Measurements from ENCODE around the gene PIGN. TPM values are rescaled to one million over a fixed set of nuclear protein-coding genes. Genes with fewer than 3 reads are reported as not detected.

PIGN gene
- total RNA-seq, 3 donors from 2014 or later = 29.5 to 40.4 (median 36.3) TPM

DNA sequence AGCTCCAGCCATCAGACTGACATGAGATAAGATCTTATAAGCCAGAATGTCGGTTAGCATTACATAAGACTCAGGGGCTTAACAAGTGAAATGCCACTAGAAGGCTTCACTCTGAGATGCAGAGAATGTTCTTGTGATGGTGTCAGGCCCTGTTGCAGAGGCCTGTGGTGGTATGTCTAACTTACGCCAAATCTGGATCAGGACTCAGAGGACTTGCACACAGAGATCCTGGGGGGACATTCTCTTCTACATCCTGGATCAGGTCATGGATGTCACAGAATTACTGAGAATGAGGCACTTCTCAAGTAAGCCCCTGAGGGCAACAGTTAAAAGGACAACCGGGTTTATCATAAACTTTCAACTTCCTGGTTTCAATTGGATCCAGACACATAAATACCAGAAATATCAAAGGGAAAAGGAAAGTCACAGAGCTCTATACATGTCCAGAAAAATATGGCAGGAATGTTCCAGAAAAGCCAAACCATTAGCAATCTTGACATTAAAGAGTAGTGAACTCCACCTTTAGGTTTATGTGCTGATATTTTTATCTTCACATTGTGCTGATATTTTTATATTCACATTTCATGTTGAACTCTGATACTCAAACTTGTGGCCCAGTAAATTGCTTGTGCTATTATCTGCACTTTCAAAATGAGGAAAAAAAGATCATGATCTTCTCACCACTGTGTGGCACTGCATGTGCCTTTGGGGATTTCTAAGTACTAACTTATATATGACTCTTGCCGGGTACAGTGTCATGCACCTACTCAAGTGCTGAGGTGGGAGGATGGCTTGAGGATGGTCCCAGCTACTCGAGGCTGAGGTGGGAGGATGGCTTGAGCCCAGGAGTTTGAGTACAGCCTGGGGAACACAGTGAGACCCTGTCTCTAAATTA is 156.5 kb downstream of the PIGN start:
- intact Hi-C loops (cut with DNase I, micrococcal nuclease) = no loop called here
- H3K9me3 ChIP-seq = no peaks in the 10 kb centered on the region
- no peak overlapping the region for H3K4me3 ChIP-seq
- DNase-seq = no peak
- no peak for ATAC-seq
- TF ChIP-seq, protein P1, sequence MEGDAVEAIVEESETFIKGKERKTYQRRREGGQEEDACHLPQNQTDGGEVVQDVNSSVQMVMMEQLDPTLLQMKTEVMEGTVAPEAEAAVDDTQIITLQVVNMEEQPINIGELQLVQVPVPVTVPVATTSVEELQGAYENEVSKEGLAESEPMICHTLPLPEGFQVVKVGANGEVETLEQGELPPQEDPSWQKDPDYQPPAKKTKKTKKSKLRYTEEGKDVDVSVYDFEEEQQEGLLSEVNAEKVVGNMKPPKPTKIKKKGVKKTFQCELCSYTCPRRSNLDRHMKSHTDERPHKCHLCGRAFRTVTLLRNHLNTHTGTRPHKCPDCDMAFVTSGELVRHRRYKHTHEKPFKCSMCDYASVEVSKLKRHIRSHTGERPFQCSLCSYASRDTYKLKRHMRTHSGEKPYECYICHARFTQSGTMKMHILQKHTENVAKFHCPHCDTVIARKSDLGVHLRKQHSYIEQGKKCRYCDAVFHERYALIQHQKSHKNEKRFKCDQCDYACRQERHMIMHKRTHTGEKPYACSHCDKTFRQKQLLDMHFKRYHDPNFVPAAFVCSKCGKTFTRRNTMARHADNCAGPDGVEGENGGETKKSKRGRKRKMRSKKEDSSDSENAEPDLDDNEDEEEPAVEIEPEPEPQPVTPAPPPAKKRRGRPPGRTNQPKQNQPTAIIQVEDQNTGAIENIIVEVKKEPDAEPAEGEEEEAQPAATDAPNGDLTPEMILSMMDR (IDR thresholded peaks at IDR 0.05) = no peak
- no peaks in the 10 kb centered on the region for H3K4me1 ChIP-seq (ENCODE audit: low read depth)
- H3K36me3 ChIP-seq (ENCODE audit: low read depth) = no peaks in the 10 kb centered on the region

DNA sequence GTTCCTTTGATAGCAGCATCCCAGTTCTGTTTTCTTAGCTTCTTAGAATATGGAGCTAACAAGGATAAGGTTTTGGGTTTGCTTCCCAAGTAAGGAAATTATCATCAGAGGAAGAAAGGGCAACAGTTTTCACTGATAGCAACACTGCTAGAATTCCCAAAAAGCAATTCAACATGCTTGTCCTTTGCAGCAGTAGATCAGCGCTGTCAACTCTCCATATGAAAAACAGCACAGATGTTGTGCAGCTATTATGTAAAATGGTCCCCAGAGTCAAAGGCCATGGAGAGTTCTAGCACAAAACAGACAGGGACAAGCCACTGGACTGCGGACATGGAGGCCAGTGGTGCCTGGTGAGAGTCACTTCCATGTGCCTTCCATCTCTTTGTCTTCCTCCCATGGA is 158.1 kb downstream of the PIGN start:
- H3K9me3 ChIP-seq = no peaks in the 10 kb centered on the region
- no peak for DNase-seq
- no peak overlapping the region for H3K4me3 ChIP-seq
- no peak for ATAC-seq
- intact Hi-C loops (cut with DNase I, micrococcal nuclease) = no loop called here
- H3K4me1 ChIP-seq (ENCODE audit: low read depth) = no peaks in the 10 kb centered on the region
- TF ChIP-seq, protein P1 (IDR thresholded peaks at IDR 0.05) = no peak
- no peaks in the 10 kb centered on the region for H3K36me3 ChIP-seq (ENCODE audit: low read depth)

DNA sequence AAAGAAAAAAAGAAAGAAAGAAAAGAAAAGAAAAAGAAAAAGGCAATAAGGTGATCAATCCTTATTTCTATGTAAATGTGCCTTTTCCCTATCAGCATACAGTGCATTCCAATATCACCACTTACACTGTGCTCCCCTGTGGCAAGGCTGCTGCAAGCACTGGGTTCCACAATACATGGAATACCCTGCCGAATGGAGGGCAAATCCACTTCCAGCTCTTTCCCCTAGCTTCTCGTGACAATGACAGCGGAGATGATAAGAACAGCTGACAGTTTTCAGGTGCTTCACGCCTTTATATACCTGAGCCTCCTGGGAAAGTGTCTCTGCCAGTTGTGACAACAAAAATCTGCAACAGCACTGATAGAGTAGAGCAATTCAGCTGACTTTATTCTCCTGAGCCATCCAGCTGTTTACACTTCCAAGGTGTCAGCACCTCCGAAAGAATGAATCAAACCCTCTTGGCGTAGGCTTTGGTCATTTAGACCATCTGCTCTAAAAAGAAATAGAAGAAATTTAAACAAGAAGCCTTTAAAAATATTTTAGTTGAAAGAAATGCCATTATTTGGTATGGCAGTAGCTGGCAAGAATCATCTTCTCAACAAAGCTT is 158.8 kb downstream of the PIGN start:
- intact Hi-C loops (cut with DNase I, micrococcal nuclease) = no loop called here
- DNase-seq (no peak), ATAC-seq (no peak)
- Histone ChIP-seq H3K4me1 (ENCODE audit: low read depth) (no peaks in the 10 kb centered on the region), H3K4me3 (no peak overlapping the region), H3K9me3 (no peaks in the 10 kb centered on the region), H3K36me3 (ENCODE audit: low read depth) (no peaks in the 10 kb centered on the region)
- TF ChIP-seq, protein P1 (IDR thresholded peaks at IDR 0.05) = no peak

DNA sequence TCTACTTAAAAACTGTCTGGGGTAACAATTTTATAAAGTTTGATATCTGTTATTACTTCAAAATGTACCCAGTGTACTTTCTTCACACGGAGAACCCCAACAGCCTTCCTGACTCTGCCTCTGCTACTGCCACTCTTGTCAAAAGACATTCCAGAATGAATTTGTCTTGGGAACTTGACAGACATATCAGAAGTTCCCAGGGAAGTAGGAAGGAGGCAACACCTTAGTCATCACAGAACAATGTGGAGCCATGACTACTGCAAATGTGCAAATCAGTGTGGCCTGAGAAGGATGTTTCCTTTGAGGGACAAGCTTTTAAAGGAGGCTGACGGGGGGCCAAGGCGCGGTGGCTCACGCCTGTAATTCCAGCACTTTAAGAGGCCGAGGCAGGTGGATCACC is 160.3 kb downstream of the PIGN start:
- TF ChIP-seq, protein P1 (IDR thresholded peaks at IDR 0.05) = no peak
- no peaks in the 10 kb centered on the region for H3K4me1 ChIP-seq (ENCODE audit: low read depth)
- ATAC-seq (no peak), DNase-seq (no peak)
- no peak overlapping the region for H3K4me3 ChIP-seq
- H3K36me3 ChIP-seq (ENCODE audit: low read depth) = no peaks in the 10 kb centered on the region
- H3K9me3 ChIP-seq = no peaks in the 10 kb centered on the region
- intact Hi-C loops (cut with DNase I, micrococcal nuclease) = no loop called here

DNA sequence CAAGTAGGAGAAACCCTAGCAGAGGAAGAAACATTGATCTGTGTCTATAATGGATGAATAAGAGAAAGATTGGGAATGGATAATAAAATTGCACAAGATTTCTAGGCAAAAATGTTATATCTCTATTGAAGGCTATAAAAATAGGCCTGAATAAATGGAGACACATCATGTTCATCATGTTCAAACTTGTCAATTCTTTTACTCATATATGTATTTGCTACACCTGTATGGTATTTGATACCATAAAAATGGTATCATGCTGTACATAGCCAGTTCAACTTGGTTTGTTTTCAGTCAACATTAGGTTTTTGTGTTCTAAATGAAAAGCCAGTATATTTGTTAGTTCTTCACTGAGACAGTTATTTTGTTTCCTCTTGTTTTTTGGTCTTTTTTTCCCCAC is 161.9 kb downstream of the PIGN start:
- DNase-seq (no peak), ATAC-seq (no peak)
- no peaks in the 10 kb centered on the region for H3K9me3 ChIP-seq
- H3K4me1 ChIP-seq (ENCODE audit: low read depth) = no peaks in the 10 kb centered on the region
- TF ChIP-seq, protein P1 (IDR thresholded peaks at IDR 0.05) = no peak
- H3K4me3 ChIP-seq = no peak overlapping the region
- no peaks in the 10 kb centered on the region for H3K36me3 ChIP-seq (ENCODE audit: low read depth)
- intact Hi-C loops (cut with DNase I, micrococcal nuclease) = no loop called here
